GM18868 (cell line): ENCODE results near the gene PSD4.

Source experiments
- ATAC-seq: cut with Tn5 transposase; IDR thresholded peaks from one replicate; pipeline ENCODE4 v1.9.1; 2021; ENCODE audit warnings: mild to moderate bottlenecking, moderate library complexity; ENCODE audit not compliant: unreplicated experiment

PSD4 gene

GRCh38 chr2:113203217-113203530 is 29.4 kb downstream of the PSD4 start:
- no peak for ATAC-seq

- peak; percentile 75 for ATAC-seq
These were observed 30.2 kb downstream of the PSD4 start for GRCh38 chr2:113203901-113204519.

- no peak for ATAC-seq
These were observed 32.5 kb downstream of the PSD4 start for GRCh38 chr2:113206251-113206650.

GRCh38 chr2:113207021-113207420 is 33.2 kb downstream of the PSD4 start:
- no peak for ATAC-seq

- no peak for ATAC-seq
These were observed 34.6 kb downstream of the PSD4 start for GRCh38 chr2:113208396-113208795.

DNA sequence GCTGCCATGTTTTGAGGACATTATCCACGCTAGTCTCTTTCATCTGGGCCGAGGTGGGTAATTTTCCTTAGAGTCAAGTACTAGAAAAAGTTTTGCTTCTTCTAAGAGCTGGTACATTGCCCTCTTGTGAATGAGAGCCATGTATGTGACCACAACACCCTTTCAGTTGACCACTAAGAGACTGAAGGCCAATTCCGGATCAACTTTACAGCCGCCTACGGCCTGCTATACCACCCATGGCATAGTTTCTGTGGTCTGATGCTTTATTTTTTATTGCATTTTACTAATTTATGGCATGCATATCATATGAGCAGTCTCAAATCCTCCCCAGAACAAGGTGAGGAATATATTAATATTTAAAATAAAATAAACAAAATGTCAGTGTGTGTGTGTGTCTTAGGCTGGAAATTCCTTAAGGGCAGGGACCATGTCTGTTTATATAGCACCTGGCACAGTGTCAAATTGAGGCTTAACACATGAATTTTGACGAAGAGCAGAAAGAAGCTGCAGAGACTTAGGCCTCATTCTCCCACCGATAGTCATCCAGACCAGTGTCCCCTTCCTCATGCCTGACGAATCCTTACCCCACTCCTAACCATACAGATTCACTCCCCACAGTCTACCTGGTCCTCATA is 35.4 kb downstream of the PSD4 start:
- no peak for ATAC-seq

DNA sequence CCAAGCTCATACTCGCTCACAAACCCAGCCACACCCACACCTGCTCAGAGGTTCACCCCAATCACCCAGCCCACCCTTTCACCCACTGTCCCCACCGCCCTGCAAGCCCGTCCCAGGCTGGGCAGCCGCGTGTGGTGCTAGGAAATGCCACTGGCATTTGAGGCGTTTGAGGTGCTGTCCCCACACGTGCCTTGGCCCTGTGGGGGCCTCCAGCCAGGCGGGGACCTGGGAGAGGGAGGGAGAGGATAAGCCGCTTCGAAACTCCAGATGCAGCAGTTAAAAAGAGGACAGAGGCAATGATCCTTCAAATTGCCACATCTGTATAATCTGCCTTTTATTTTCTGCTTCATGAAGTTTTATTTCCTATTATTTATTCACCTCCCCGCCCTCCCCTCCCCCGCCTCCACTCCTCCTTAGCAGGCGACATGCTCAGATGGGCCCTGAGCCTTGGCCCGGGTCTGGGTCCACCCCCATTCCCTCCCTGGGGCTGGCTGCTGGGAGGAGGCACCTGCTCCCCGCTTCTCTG is 35.9 kb downstream of the PSD4 start:
- no peak for ATAC-seq

DNA sequence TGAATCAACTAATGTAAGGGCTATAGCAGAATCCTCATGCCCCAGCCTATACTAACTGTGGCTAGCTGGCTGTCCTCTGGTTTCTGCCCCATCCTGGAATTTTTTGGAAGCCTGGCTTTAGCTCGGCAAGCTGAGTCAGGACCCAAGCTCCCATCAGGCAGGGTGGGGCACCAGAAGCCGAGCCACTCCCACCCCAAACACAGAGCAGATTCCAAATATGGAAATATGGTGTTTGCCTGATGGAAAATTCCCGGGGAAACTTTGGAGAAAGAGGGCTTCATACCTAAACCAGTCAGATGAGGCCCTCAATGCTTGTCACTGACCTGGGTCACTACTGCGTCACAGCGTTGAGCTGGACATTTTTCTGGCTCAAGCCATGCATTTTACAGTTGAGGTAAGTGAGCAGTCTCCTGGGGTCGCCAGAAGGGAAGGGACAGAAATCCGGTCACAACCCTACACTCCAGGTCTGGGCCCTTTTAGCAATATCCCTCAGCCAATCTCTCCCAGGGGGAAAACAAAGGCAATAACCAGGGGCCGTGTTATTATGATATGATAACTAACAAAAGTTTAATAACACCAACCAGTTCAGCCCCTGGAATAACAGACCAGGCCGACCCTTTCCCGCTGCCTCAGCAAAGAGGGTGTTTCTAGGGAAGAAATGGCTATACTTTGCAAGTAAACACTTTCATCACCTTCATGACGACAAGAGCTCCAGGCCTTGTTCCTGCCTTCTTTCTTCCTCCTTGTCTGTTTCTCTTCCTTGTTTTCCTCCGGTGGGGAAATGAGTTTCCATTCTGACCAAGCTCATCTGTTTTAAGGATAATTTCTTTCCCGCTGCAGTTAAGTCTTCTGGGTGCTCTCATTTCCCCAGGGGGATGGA is 37.7 kb downstream of the PSD4 start:
- no peak for ATAC-seq

DNA sequence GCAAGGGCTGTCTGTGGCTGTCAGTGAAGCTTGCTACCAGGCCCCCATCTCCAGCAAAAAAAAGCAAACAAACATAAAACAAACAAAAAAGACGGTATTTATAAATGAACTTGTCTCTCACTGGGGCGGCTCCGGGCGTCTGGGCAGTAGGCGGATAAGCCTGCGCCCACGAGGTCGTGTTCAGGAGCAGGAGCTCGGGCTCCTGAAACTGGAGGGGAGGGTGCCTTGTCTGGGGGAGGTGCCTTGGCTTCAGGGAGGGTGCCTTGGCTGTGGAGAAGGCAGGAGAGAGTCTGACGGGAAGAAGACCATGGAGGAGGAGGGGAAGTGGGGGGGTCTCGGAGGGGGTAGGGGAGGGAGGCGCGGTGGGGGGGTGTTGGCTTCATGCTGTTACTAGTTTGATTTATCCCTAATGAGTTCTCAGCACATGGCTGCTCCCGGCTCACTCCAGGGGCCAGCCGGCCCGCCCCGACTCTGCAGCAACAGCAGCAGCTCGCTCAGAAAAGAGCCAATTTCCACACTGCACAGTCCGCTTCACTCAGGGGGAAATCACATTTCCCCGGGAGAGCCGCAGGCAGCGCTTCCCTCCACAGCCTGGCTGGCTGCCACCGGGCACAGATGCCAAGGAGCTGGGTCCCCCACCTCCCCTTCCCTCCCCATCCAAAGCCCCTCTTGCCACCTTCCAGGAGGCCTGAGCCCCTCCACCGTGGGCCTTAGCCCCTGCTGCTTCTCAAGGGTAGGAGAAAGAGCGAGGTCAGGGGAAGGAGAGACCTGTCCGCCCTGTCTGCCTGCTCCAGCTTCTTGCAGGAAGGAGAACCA is 38.7 kb downstream of the PSD4 start:
- ATAC-seq, result no peak

GRCh38 chr2:113213061-113213930 is 39.5 kb downstream of the PSD4 start:
- no peak for ATAC-seq

DNA sequence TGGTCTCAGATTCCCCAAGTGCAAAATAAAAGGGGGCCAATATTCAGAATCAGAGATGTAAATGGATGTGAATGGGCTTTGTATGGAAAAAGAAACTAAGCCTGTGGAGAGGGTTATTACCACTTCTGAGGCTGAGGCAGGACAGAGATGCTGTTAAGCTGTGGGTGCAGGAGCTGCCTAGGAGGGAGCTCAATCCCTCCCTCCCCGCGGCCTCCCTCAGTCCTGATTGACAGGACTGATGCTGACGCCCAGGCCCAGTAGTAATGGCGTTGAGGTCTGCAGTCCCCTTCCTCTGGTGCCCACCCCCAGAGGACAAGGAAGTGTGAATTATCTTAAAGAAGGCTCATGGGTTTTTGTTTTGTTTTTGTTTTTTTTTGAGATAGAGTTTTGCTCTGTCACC is 40.4 kb downstream of the PSD4 start:
- no peak for ATAC-seq

GRCh38 chr2:113215056-113215455 is 41.3 kb downstream of the PSD4 start:
- no peak for ATAC-seq

DNA sequence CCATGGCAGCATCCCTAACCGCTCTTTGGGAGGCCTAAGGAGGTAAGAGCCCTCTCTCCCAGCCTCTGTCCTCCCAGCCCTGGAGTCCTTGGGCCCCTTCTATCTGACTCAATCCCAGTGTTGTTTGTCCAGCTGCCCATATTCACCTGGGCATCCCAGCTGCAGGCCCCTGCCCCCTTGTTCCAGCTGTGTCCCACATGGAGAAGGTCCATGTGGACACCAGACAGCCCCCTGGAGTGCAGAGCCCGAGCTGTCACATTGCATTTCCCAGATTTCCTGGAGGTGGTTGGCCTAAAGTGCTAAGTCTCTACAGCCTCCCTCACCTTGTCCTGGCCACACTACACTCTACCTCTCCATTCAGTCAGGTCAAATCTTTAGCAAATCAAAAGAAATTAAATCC is 42.5 kb downstream of the PSD4 start:
- ATAC-seq, result no peak

DNA sequence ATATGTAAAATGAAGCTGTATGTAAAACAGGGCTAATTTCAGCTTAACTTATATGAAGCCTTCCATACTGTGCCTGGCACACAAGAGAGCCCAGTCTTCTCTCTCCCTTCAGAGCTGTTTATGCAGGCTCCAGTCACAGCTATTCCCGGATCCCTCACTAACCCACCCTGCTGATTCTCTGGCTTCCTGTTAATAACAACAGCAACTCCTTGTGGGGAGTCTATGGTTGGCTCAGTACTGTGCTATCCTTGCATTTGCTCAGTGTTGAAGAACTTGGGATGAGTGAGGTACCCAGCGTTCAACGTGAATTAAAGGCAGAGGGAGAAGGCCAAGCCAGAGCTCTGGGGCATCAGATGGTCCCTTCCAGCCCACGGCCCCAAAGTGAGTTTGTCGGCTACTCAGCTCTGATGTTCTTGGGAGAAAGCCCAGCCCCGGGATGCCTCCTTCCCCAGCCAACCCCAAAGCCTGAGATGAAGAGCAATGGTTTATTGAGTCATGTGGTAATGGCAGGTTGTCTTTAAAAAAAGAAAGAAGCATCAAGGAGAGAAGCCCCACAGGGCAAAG is 43.2 kb downstream of the PSD4 start:
- no peak for ATAC-seq

DNA sequence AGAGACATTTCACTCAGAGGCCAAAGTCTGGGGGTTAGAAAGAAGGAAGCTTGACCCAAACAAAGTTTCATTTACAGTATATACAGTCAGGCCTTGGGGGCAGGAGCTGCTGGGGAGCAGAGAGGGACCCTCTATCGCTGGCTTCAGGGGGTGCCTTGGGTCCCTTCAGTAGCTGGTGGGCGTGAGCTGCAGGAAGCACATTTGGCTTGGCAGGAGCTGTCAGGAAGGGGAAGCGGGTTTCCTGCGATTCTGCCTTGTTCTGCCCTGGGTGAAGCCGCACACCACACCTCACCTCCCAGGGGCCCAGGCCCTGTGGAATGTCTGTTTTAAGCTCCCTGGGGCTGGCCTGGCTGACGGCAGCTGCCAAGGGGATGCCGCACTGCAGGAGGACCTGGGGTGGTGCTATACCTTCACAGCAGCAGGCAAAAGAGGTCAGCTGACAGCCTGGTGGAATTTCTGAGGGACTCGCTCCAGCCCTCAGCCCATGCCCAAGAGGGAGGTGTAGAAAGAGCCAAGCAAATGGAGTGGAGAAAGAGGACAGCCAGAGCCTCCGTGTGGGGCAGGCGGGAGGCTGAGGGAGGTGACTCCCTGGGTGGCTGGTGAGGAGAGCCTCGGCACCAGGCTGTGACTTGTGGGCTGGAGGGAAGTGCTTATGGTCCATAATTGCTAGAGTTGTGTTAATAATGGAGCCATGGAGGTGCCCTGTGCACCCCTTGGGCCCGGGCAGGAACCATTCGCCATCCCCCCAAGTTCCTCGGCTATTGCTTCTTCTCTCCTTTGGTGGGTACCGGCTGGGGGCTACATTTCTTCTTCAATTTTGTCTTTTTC is 43.9 kb downstream of the PSD4 start:
- no peak for ATAC-seq

DNA sequence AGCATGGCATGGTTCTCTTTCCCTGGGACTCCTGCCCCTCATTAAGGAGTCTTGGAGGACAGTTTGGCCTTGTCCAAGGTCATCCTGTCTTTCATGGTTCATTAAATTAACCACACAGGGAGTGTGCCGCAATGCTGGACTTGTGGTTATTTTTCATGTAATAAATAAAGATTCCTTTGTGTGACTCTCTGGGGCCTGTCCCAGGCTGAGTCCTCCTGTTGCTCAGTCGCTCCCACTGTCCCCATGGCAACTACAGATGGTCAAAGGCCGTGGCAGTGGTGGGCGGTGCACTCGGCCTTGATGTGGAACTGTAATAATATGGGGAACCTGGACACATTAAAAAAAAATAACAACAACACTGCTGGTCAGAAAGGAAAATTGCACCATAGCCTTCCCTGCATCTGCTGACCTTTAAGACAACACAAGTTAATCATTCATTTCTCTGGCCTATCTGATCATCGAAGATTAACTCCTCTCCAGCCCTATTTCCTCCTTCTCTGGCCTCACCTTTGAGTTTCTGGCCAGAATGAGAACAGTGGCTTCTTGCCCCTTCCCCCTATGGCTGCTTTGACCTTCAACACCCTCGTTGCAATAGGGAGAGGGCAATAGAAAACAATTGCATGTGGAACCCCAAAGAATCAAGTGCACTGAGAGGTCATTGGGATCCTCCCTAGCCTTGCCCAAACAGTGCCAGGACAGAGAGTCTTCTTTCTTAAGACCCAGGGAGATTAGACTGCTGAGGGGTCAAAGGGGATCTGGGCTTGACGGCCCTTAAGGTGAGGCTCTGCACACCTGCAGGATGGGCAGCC is 44.7 kb downstream of the PSD4 start:
- no peak for ATAC-seq

GRCh38 chr2:113219092-113219441 is 45.3 kb downstream of the PSD4 start:
- ATAC-seq, result no peak

- ATAC-seq, result no peak
These were observed 45.7 kb downstream of the PSD4 start for GRCh38 chr2:113219525-113219888.
